Measurements from ENCODE around the gene OR7A17.
A peak's percentile ranks its signal among the peaks of the same experiment; 100 is the strongest.

The OR7A17 gene

GRCh38 chr19:14886032-14886431 lies at the start of gene OR7A17:
TSS of gene OR7A17 (minus strand) at chr19:14886132. CDS start at chr19:14881355, 4,777 bp downstream.
- no peak for DNase-seq (ENCODE audit: low read depth, low spot score)

- DNase-seq (ENCODE audit: low read depth, low spot score) = no peak
These were observed 47.6 kb upstream of the OR7A17 start for GRCh38 chr19:14933506-14933905.

- no peak for DNase-seq (ENCODE audit: low read depth, low spot score)
These were observed 30.9 kb upstream of the OR7A17 start for GRCh38 chr19:14916848-14917247.

GRCh38 chr19:14915116-14915515 lies 29.2 kb upstream of the OR7A17 start:
- no peak for DNase-seq (ENCODE audit: low read depth, low spot score)

- DNase-seq (ENCODE audit: low read depth, low spot score) = no peak
These were observed 20.8 kb upstream of the OR7A17 start for GRCh38 chr19:14906711-14907110.

- no peak for DNase-seq (ENCODE audit: low read depth, low spot score)
These were observed 15.8 kb upstream of the OR7A17 start for GRCh38 chr19:14901675-14902260.

GRCh38 chr19:14890643-14891379 lies 4.9 kb upstream of the OR7A17 start:
- no peak for DNase-seq (ENCODE audit: low read depth, low spot score)

- no peak for DNase-seq (ENCODE audit: low read depth, low spot score)
These were observed 4.2 kb upstream of the OR7A17 start for GRCh38 chr19:14889994-14890642.

- peak; percentile 8 for DNase-seq (ENCODE audit: low read depth, low spot score)
These were observed 14.2 kb downstream of the OR7A17 start for GRCh38 chr19:14871619-14872230.

GRCh38 chr19:14868497-14868896 lies 17.4 kb downstream of the OR7A17 start:
- no peak for DNase-seq (ENCODE audit: low read depth, low spot score)

GRCh38 chr19:14848822-14849221 lies 37.1 kb downstream of the OR7A17 start, which contains the start of gene OR7A10:
TSS of gene OR7A10 (minus strand) at chr19:14848922. CDS start at chr19:14841877, 7,045 bp downstream.
- DNase-seq (ENCODE audit: low read depth, low spot score) = no peak

- no peak for DNase-seq (ENCODE audit: low read depth, low spot score)
These were observed 42.4 kb downstream of the OR7A17 start for GRCh38 chr19:14843578-14843977.

GRCh38 chr19:14843169-14843568 lies 42.8 kb downstream of the OR7A17 start:
- no peak for DNase-seq (ENCODE audit: low read depth, low spot score)

GRCh38 chr19:14840206-14840605 lies 45.7 kb downstream of the OR7A17 start:
- no peak for DNase-seq (ENCODE audit: low read depth, low spot score)

GRCh38 chr19:14837391-14837790 lies 48.5 kb downstream of the OR7A17 start:
- no peak for DNase-seq (ENCODE audit: low read depth, low spot score)

GRCh38 chr19:14835011-14835410 lies 50.9 kb downstream of the OR7A17 start, which contains the start of the genes OR7A5 and OR7C1:
TSS of gene OR7A5 (minus strand) at chr19:14835185. CDS start at chr19:14828241, 6,944 bp downstream.
TSS of gene OR7C1 (minus strand) at chr19:14835185. CDS start at chr19:14800136, 35,049 bp downstream.
- no peak for DNase-seq (ENCODE audit: low read depth, low spot score)

- no peak for DNase-seq (ENCODE audit: low read depth, low spot score)
These were observed 55.2 kb downstream of the OR7A17 start for GRCh38 chr19:14830702-14831101.

All from astrocyte of the hippocampus (primary cell).